GM19099 (cell line): ENCODE results near the gene SUN2.

Source experiments
- POLR2A ChIP-seq: IDR thresholded peaks from 3 replicates; pipeline ENCODE4 v1.6.1; 2011; ENCODE audit warnings: low read depth; ENCODE audit not compliant: insufficient read length; ENCODE audit errors: extremely low read depth

Gene SUN2

GRCh38 chr22:38755911-38756532 is at the start of gene SUN2:
Gene SUN2, minus strand, starts transcription at chr22:38755998. Its CDS starts 3,370 bp downstream, at chr22:38752628.
- peak; percentile 81 for TF ChIP-seq POLR2A

- TF ChIP-seq POLR2A, result no peak
Observed at GRCh38 chr22:38802671-38803121, 46.9 kb upstream of the SUN2 start.

GRCh38 chr22:38799265-38800002 is 43.6 kb upstream of the SUN2 start:
- no peak for TF ChIP-seq POLR2A

- no peak for TF ChIP-seq POLR2A
Observed at GRCh38 chr22:38798496-38798895, 42.7 kb upstream of the SUN2 start.

- no peak for TF ChIP-seq POLR2A
Observed at GRCh38 chr22:38796262-38796957, 40.6 kb upstream of the SUN2 start.

- no peak for TF ChIP-seq POLR2A
Observed at GRCh38 chr22:38795569-38795968, 39.8 kb upstream of the SUN2 start.

- TF ChIP-seq POLR2A, result peak; percentile 51
Observed at GRCh38 chr22:38793721-38794466, 38.1 kb upstream of the SUN2 start, which contains the start of gene DNAL4. Gene DNAL4, minus strand, starts transcription at chr22:38794143. Its CDS starts 11,412 bp downstream, at chr22:38782731.

- TF ChIP-seq POLR2A, result no peak
Observed at GRCh38 chr22:38793317-38793716, 37.5 kb upstream of the SUN2 start.

- no peak for TF ChIP-seq POLR2A
Observed at GRCh38 chr22:38792833-38793232, 37.0 kb upstream of the SUN2 start.

- TF ChIP-seq POLR2A, result no peak
Observed at GRCh38 chr22:38789606-38790005, 33.8 kb upstream of the SUN2 start.

- TF ChIP-seq POLR2A, result no peak
Observed at GRCh38 chr22:38788846-38789245, 33.0 kb upstream of the SUN2 start.

- TF ChIP-seq POLR2A, result no peak
Observed at GRCh38 chr22:38788021-38788816, 32.4 kb upstream of the SUN2 start.

- TF ChIP-seq POLR2A, result no peak
Observed at GRCh38 chr22:38786631-38787030, 30.8 kb upstream of the SUN2 start.

- no peak for TF ChIP-seq POLR2A
Observed at GRCh38 chr22:38784856-38785255, 29.1 kb upstream of the SUN2 start.
